ENCODE data around the gene ULK3. TPM values are rescaled to one million over a fixed set of nuclear protein-coding genes. Genes with fewer than 3 reads are reported as not detected.

ULK3 gene
- total and polyA plus RNA-seq, 10 of the 15 experiments (the other 5 are each of a cell fraction or from before 2014, with no cell fraction given): 0.64 to 38.8 (median 27.1) TPM

DNA sequence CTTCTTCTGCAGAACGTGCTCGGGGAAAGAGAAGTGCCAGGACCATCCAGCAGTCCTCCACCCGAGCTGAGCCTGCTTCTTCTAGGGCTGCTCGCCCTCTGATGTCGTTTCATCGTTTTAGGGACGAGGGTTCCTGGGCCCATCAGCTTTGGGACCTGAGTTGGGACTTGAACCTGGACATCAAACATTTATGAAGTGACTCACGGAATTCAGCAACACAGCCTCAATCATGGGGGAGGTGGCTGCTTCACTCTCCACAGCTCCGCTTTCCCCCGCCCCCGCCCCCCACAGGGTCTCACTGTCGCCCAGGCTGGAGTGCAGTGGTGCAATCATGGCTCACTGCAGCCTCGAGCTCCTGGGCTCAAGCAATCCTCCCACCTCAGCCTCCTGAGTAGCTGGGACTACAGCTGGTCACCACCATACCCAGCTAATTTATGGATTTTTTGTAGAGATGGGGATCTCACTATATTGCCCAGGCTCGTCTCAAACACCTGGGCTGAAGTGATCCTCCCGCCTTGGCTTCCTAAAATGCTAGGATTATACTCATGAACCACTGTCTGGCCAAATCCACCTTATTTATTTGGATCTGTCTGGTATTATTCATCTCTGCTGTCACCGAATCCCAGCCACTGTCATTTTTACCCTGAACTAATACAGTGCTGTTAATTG lies 30.9 kb upstream of the ULK3 start (continued):
- TF ChIP-seq TARDBP (IDR thresholded peaks at IDR 0.05; ENCODE audit: borderline replicate concordance) (no peak), ZNF592 (IDR thresholded peaks at IDR 0.05) (no peak), CEBPB (IDR thresholded peaks at IDR 0.05; ENCODE audit: borderline replicate concordance in 1 of 2, low read depth in 2 of 2, low read length in 2 of 2) (no peak), KDM1A (IDR thresholded peaks at IDR 0.05; ENCODE audit: borderline replicate concordance) (no peak), BRCA1 (IDR thresholded peaks at IDR 0.05; ENCODE audit: low read depth, low read length) (no peak), ZNF384 (IDR thresholded peaks at IDR 0.05; ENCODE audit: borderline replicate concordance, low read depth, low read length) (no peak), ELK1 (IDR thresholded peaks at IDR 0.05; ENCODE audit: low read depth, low read length) (no peak), NR2F1 (conservative IDR thresholded peaks at IDR 0.05) (no peak), BACH1 (IDR thresholded peaks at IDR 0.05; ENCODE audit: borderline replicate concordance) (no peak)

Data from GM12878 (cell line).